Esophagus muscularis mucosa (tissue), 4 donors: ENCODE results near the gene ABI2. TPM values are rescaled to one million over a fixed set of nuclear protein-coding genes. Genes with fewer than 3 reads are reported as not detected.

Source experiments
- DNase-seq: peaks from one replicate; pipeline ENCODE4 v3.0.0-alpha.2; 2017; ENCODE audit errors: extremely low spot score
- H3K27ac ChIP-seq, 4 donors: fragments of 200-600 bp; sonication (generic); replicated peaks in 1 of 4; 1 replicate in 3 of 4; 2 replicates in 1 of 4; pipeline ENCODE4 v1.5.1; 2016 to 2019; ENCODE audit warnings: mild to moderate bottlenecking in 1 of 4
- H3K27me3 ChIP-seq, 4 donors: fragments of 200-600 bp; sonication (generic); one replicate each; pipeline versions ENCODE4 v1.5.1 to v1.6.0; 2016 to 2019
- H3K36me3 ChIP-seq, 4 donors: fragments of 200-600 bp; sonication (generic); one replicate each; pipeline ENCODE4 v1.5.1; 2016 to 2019
- H3K4me1 ChIP-seq, 4 donors: fragments of 200-600 bp; sonication (generic); one replicate each; pipeline ENCODE4 v1.5.1; 2016 to 2019
- H3K4me3 ChIP-seq, 4 donors: fragments of 200-600 bp; sonication (generic); 1 replicate in 2 of 4; 2 replicates in 2 of 4; pipeline ENCODE4 v1.5.1; 2016 to 2019; ENCODE audit warnings: mild to moderate bottlenecking in 4 of 4, moderate library complexity in 1 of 4
- H3K9me3 ChIP-seq, 4 donors: fragments of 200-600 bp; sonication (generic); 1 replicate in 3 of 4; 2 replicates in 1 of 4; pipeline ENCODE4 v1.5.1; 2016 to 2019
- CTCF ChIP-seq, 3 experiments: fragments of 200-600 bp in 2 of 3; fragments of 450-650 bp in 1 of 3; sonication (generic) in 2 of 3; IDR thresholded peaks; one replicate each; pipeline ENCODE4 v1.5.1; 2017 to 2019; ENCODE audit warnings: antibody characterized with exemption in 3 of 3, mild to moderate bottlenecking in 2 of 3, moderate library complexity in 1 of 3
- EP300 ChIP-seq: sonication (generic); formaldehyde crosslinking; IDR thresholded peaks from one replicate; pipeline ENCODE4 v1.6.1; 2017; ENCODE audit warnings: antibody characterized with exemption
- POLR2A ChIP-seq: fragments of 450-650 bp; IDR thresholded peaks from one replicate; pipeline ENCODE4 v1.6.1; 2017; ENCODE audit warnings: antibody characterized with exemption, moderate library complexity, mild to moderate bottlenecking, low read depth
- POLR2AphosphoS5 ChIP-seq, 2 donors: sonication (generic); formaldehyde crosslinking; IDR thresholded peaks; one replicate each; pipeline ENCODE4 v1.6.1; 2017; ENCODE audit warnings: antibody characterized with exemption in 2 of 2
- WGBS: methylation state at CpG from one replicate; pipeline ENCODE4 v1.1.5; 2018; 5-methylcytosine and 5-hydroxymethylcytosine counted together
- intact Hi-C: fragments of 100-400 bp; cut with DNase I; formaldehyde crosslinking; loops from one replicate; pipeline ENCODE4 v1.15.1; 2023
- total RNA-seq, 4 donors: library from RNA; depleted of rRNA; stranded (reverse); fragments of >200 nt; gene quantifications; one replicate each; pipeline versions ENCODE4 v1.1.0 to v1.2.1, GENCODE V29; 2016

The ABI2 gene
- total RNA-seq, 4 donors from 2014 or later: 38.8 to 63.2 (median 45.0) TPM

GRCh38 chr2:203431391-203432185 lies 103.4 kb downstream of the ABI2 start:
- H3K4me3 ChIP-seq: no peak overlapping the region
- WGBS: 89% methylated on average over 5 of the region's 5 CpGs
- H3K27me3 ChIP-seq: no peaks in the 10 kb centered on the region
- peaks cover 0 to 26% (median 10%) of the 10 kb centered on the region in 4 donors for H3K36me3 ChIP-seq
- no peaks in the 10 kb centered on the region for H3K9me3 ChIP-seq
- no peak for DNase-seq
- intact Hi-C loops: no loop called here
- peaks cover 0 to 14% (median 5%) of the 10 kb centered on the region in 4 donors for H3K4me1 ChIP-seq
- H3K27ac ChIP-seq: no peak overlapping the region
- TF ChIP-seq CTCF (IDR thresholded peaks at IDR 0.05): no peak
- no peak for TF ChIP-seq EP300
- no peak for TF ChIP-seq POLR2A
- no peak for TF ChIP-seq POLR2AphosphoS5 (IDR thresholded peaks at IDR 0.05)

- H3K9me3 ChIP-seq: no peaks in the 10 kb centered on the region
- no peaks in the 10 kb centered on the region for H3K27me3 ChIP-seq
- TF ChIP-seq EP300: no peak
- TF ChIP-seq CTCF (IDR thresholded peaks at IDR 0.05): no peak
- H3K27ac ChIP-seq: no peak overlapping the region
- 86% methylated on average over 6 of the region's 6 CpGs for WGBS
- intact Hi-C loops: no loop called here
- H3K4me3 ChIP-seq: no peak overlapping the region
- peaks cover 0 to 14% (median 5%) of the 10 kb centered on the region in 4 donors for H3K4me1 ChIP-seq
- no peak for DNase-seq
- peaks cover 0 to 26% (median 9%) of the 10 kb centered on the region in 4 donors for H3K36me3 ChIP-seq
Measured at GRCh38 chr2:203432811-203433210, 104.6 kb downstream of the ABI2 start.

GRCh38 chr2:203436496-203436895 lies 108.3 kb downstream of the ABI2 start:
- intact Hi-C loops: no loop called here
- Histone ChIP-seq H3K27me3 (no peaks in the 10 kb centered on the region), H3K4me3 (no peak overlapping the region), H3K36me3 (peaks cover 0 to 59% (median 28%) of the 10 kb centered on the region in 4 donors), H3K9me3 (no peaks in the 10 kb centered on the region), H3K4me1 (no peaks in the 10 kb centered on the region), H3K27ac (no peak overlapping the region)
- no peak for DNase-seq
- WGBS: 83% methylated on average over 2 of the region's 2 CpGs
- no peak for TF ChIP-seq POLR2A
- no peak for TF ChIP-seq EP300
- TF ChIP-seq POLR2AphosphoS5 (IDR thresholded peaks at IDR 0.05): no peak
- TF ChIP-seq CTCF (IDR thresholded peaks at IDR 0.05): no peak

GRCh38 chr2:203437511-203437910 lies 109.3 kb downstream of the ABI2 start:
- H3K27me3 ChIP-seq: no peaks in the 10 kb centered on the region
- TF ChIP-seq POLR2AphosphoS5 (IDR thresholded peaks at IDR 0.05) (no peak), CTCF (IDR thresholded peaks at IDR 0.05) (no peak), POLR2A (no peak), EP300 (no peak)
- no peak overlapping the region for H3K27ac ChIP-seq
- WGBS: 95% methylated on average over 4 of the region's 4 CpGs
- intact Hi-C loops: no loop called here
- peaks cover 0 to 66% (median 38%) of the 10 kb centered on the region in 4 donors for H3K36me3 ChIP-seq
- no peaks in the 10 kb centered on the region for H3K4me1 ChIP-seq
- H3K9me3 ChIP-seq: no peaks in the 10 kb centered on the region
- no peak overlapping the region for H3K4me3 ChIP-seq
- DNase-seq: no peak
